ENCODE data around the gene TSSK3. TPM values are rescaled to one million over a fixed set of nuclear protein-coding genes. Genes with fewer than 3 reads are reported as not detected.

TSSK3 gene
- total and polyA plus RNA-seq, 9 of the 15 experiments (the other 6 are each of a cell fraction or from before 2014, with no cell fraction given): 0.27 to 2.8 (median 1.9) TPM

GRCh38 chr1:32350785-32351398, 11.4 kb upstream of the TSSK3 start (continued):
- peak; percentile 79; the same call in 1 of the 2 replicates for TF ChIP-seq ZNF589 (CRISPR knock-in tag; IDR thresholded peaks at IDR 0.05; ENCODE audit: low read depth)
- peak; percentile 61; the same call in 1 of the 2 replicates for TF ChIP-seq TOE1 (IDR thresholded peaks at IDR 0.05; ENCODE audit: borderline replicate concordance)
- TF ChIP-seq TOE1 (CRISPR knock-in tag; IDR thresholded peaks at IDR 0.05; ENCODE audit: borderline replicate concordance, low read depth): no peak; the same call in 1 of the 2 replicates
- TF ChIP-seq NR3C1 (CRISPR knock-in tag; IDR thresholded peaks at IDR 0.05): no peak
- peak in 1 of 2 experiments; percentile 60 for TF ChIP-seq AFF1 (IDR thresholded peaks at IDR 0.05; ENCODE audit: low read depth in 1 of 2, partially characterized antibody in 2 of 2)
- peak in 1 of 3 experiments; percentile 80; a peak in 1 of 6 replicates for TF ChIP-seq ZBTB11 (CRISPR knock-in tag; IDR thresholded peaks at IDR 0.05)
- TF ChIP-seq BHLHE40 (IDR thresholded peaks at IDR 0.05; ENCODE audit: low read length): 0 out of 2 replicates have a peak, but pooled peaks have one; percentile 39
- TF ChIP-seq MCM3 (IDR thresholded peaks at IDR 0.05): no peak
- TF ChIP-seq L3MBTL2 (IDR thresholded peaks at IDR 0.05): peak; percentile 100
- peak; percentile 24; the same call in 1 of the 2 replicates for TF ChIP-seq ETV5 (CRISPR knock-in tag; IDR thresholded peaks at IDR 0.05; ENCODE audit: low read depth)
- TF ChIP-seq SMAD1 (IDR thresholded peaks at IDR 0.05; ENCODE audit: low read depth, low read length, partially characterized antibody): no peak
- TF ChIP-seq TRIM25 (IDR thresholded peaks at IDR 0.05; ENCODE audit: borderline replicate concordance): no peak
- 0 out of 2 replicates have a peak, but pooled peaks have one; percentile 39 for TF ChIP-seq DPF2 (IDR thresholded peaks at IDR 0.05)
- no peak for TF ChIP-seq PCBP2 (IDR thresholded peaks at IDR 0.05; ENCODE audit: low read depth, low read length, poor library complexity, severe bottlenecking)
